Measurements from ENCODE around the gene VKORC1. TPM values are rescaled to one million over a fixed set of nuclear protein-coding genes. Genes with fewer than 3 reads are reported as not detected.

VKORC1 gene
- total RNA-seq, 1 donor from 2014 or later = 53.0 TPM

GRCh38 chr16:31080756-31081419 is 13.7 kb downstream of the VKORC1 start:
- no peaks in the 10 kb centered on the region for H3K27me3 Mint-ChIP-seq (ENCODE audit: insufficient read depth)
- DNase-seq (ENCODE audit: low spot score) = no peak
- intact Hi-C loops (cut with micrococcal nuclease) = no loop called here
- H3K4me3 Mint-ChIP-seq = no peak overlapping the region
- peaks cover 32% of the 10 kb centered on the region for H3K36me3 Mint-ChIP-seq (ENCODE audit: low read depth)
- H3K4me1 Mint-ChIP-seq (ENCODE audit: low read depth) = peaks cover 4% of the 10 kb centered on the region
- no peaks in the 10 kb centered on the region for H3K9me3 Mint-ChIP-seq
- no peak overlapping the region for H3K27ac Mint-ChIP-seq

- intact Hi-C loops (cut with micrococcal nuclease) = no loop called here
- H3K27ac Mint-ChIP-seq = no peak overlapping the region
- DNase-seq (ENCODE audit: low spot score) = no peak
- H3K36me3 Mint-ChIP-seq (ENCODE audit: low read depth) = peaks cover 34% of the 10 kb centered on the region
- H3K4me3 Mint-ChIP-seq = no peak overlapping the region
- no peaks in the 10 kb centered on the region for H3K9me3 Mint-ChIP-seq
- H3K4me1 Mint-ChIP-seq (ENCODE audit: low read depth) = peaks cover 12% of the 10 kb centered on the region
- no peaks in the 10 kb centered on the region for H3K27me3 Mint-ChIP-seq (ENCODE audit: insufficient read depth)
These were observed 14.5 kb downstream of the VKORC1 start for GRCh38 chr16:31080035-31080629.

- no peak for DNase-seq (ENCODE audit: low spot score)
These were observed 15.2 kb downstream of the VKORC1 start for GRCh38 chr16:31079342-31079944.

GRCh38 chr16:31078597-31079341 is 15.8 kb downstream of the VKORC1 start:
- H3K4me1 Mint-ChIP-seq (ENCODE audit: low read depth) = peaks cover 19% of the 10 kb centered on the region
- no peak overlapping the region for H3K27ac Mint-ChIP-seq
- no peaks in the 10 kb centered on the region for H3K9me3 Mint-ChIP-seq
- peaks cover 39% of the 10 kb centered on the region for H3K36me3 Mint-ChIP-seq (ENCODE audit: low read depth)
- no peaks in the 10 kb centered on the region for H3K27me3 Mint-ChIP-seq (ENCODE audit: insufficient read depth)
- H3K4me3 Mint-ChIP-seq = no peak overlapping the region
- intact Hi-C loops (cut with micrococcal nuclease) = loop anchor here (10.0 kb wide), 1 partner anchor 276 kb away; the partner anchor contains the start of gene ITGAX
- DNase-seq (ENCODE audit: low spot score) = no peak

More at GRCh38 chr16:31079342-31079944, 15.2 kb downstream of the VKORC1 start:
- no peak overlapping the region for H3K27ac Mint-ChIP-seq
- H3K27me3 Mint-ChIP-seq (ENCODE audit: insufficient read depth) = no peaks in the 10 kb centered on the region
- intact Hi-C loops (cut with micrococcal nuclease) = loop anchor here (10.0 kb wide), 1 partner anchor 275 kb away; the partner anchor contains the start of gene ITGAX
- H3K4me1 Mint-ChIP-seq (ENCODE audit: low read depth) = peaks cover 19% of the 10 kb centered on the region
- H3K36me3 Mint-ChIP-seq (ENCODE audit: low read depth) = peaks cover 39% of the 10 kb centered on the region
- H3K4me3 Mint-ChIP-seq = no peak overlapping the region
- no peaks in the 10 kb centered on the region for H3K9me3 Mint-ChIP-seq

GRCh38 chr16:31077592-31078396 is 16.8 kb downstream of the VKORC1 start:
- peaks cover 19% of the 10 kb centered on the region for H3K4me1 Mint-ChIP-seq (ENCODE audit: low read depth)
- DNase-seq (ENCODE audit: low spot score) = no peak
- H3K27me3 Mint-ChIP-seq (ENCODE audit: insufficient read depth) = no peaks in the 10 kb centered on the region
- no peak overlapping the region for H3K4me3 Mint-ChIP-seq
- no peaks in the 10 kb centered on the region for H3K9me3 Mint-ChIP-seq
- H3K36me3 Mint-ChIP-seq (ENCODE audit: low read depth) = peaks cover 39% of the 10 kb centered on the region
- no peak overlapping the region for H3K27ac Mint-ChIP-seq
- intact Hi-C loops (cut with micrococcal nuclease) = loop anchor here (10.0 kb wide), 1 partner anchor 277 kb away; the partner anchor contains the start of gene ITGAX

- Mint-ChIP-seq H3K9me3 (no peaks in the 10 kb centered on the region), H3K27ac (no peak overlapping the region), H3K27me3 (ENCODE audit: insufficient read depth) (no peaks in the 10 kb centered on the region), H3K4me1 (ENCODE audit: low read depth) (peaks cover 25% of the 10 kb centered on the region), H3K36me3 (ENCODE audit: low read depth) (peaks cover 36% of the 10 kb centered on the region), H3K4me3 (no peak overlapping the region)
- intact Hi-C loops (cut with micrococcal nuclease) = loop anchor here (10.0 kb wide), 1 partner anchor 278 kb away; the partner anchor contains the start of gene ITGAX
- DNase-seq (ENCODE audit: low spot score) = no peak
These were observed 17.6 kb downstream of the VKORC1 start for GRCh38 chr16:31077024-31077423.

GRCh38 chr16:31076319-31076718 is 18.3 kb downstream of the VKORC1 start:
- Mint-ChIP-seq H3K4me3 (peak overlapping the region; percentile 97), H3K36me3 (ENCODE audit: low read depth) (peaks cover 36% of the 10 kb centered on the region), H3K9me3 (no peaks in the 10 kb centered on the region), H3K27ac (peak overlapping the region; percentile 52), H3K4me1 (ENCODE audit: low read depth) (peaks cover 32% of the 10 kb centered on the region), H3K27me3 (ENCODE audit: insufficient read depth) (no peaks in the 10 kb centered on the region)
- intact Hi-C loops (cut with micrococcal nuclease) = loop anchor here (10.0 kb wide), 1 partner anchor 278 kb away; the partner anchor contains the start of gene ITGAX
- DNase-seq (ENCODE audit: low spot score) = no peak

GRCh38 chr16:31074814-31075183 is 19.8 kb downstream of the VKORC1 start:
- H3K27ac Mint-ChIP-seq = peak overlapping the region; percentile 96
- H3K4me1 Mint-ChIP-seq (ENCODE audit: low read depth) = peaks cover 32% of the 10 kb centered on the region
- no peaks in the 10 kb centered on the region for H3K9me3 Mint-ChIP-seq
- no peak for DNase-seq (ENCODE audit: low spot score)
- intact Hi-C loops (cut with micrococcal nuclease) = loop anchor here (1.0 to 10.0 kb wide), 16 partner anchors 20 to 1212 kb away; partner anchors contain the start of genes ARMC5, CDIPT, CFAP119 and FBRS
- peak overlapping the region; percentile 97 for H3K4me3 Mint-ChIP-seq
- peaks cover 32% of the 10 kb centered on the region for H3K36me3 Mint-ChIP-seq (ENCODE audit: low read depth)
- H3K27me3 Mint-ChIP-seq (ENCODE audit: insufficient read depth) = no peaks in the 10 kb centered on the region

GRCh38 chr16:31073970-31074813 is 20.4 kb downstream of the VKORC1 start, which contains the start of the genes ZNF646 and ZNF668:
Gene ZNF646 (plus strand): TSS chr16:31074422. CDS start chr16:31076325, 1,903 bp downstream.
Gene ZNF668 (minus strand): TSS chr16:31074240. CDS start chr16:31064459, 9,781 bp downstream.
- H3K27ac Mint-ChIP-seq = peak within 1 kb of the TSS; percentile 96
- H3K9me3 Mint-ChIP-seq = no peaks in the 10 kb centered on the region
- peaks cover 31% of the 10 kb centered on the region for H3K36me3 Mint-ChIP-seq (ENCODE audit: low read depth)
- no peaks in the 10 kb centered on the region for H3K27me3 Mint-ChIP-seq (ENCODE audit: insufficient read depth)
- DNase-seq (ENCODE audit: low spot score) = peak; percentile 98
- H3K4me1 Mint-ChIP-seq (ENCODE audit: low read depth) = peaks cover 35% of the 10 kb centered on the region
- intact Hi-C loops (cut with micrococcal nuclease) = loop anchor here (1.0 to 10.0 kb wide), 17 partner anchors 20 to 1212 kb away; partner anchors contain the start of genes ARMC5, CDIPT, CFAP119 and FBRS
- peak within 1 kb of the TSS; percentile 99 for H3K4me3 Mint-ChIP-seq

- peak overlapping the region; percentile 96 for H3K27ac Mint-ChIP-seq
- intact Hi-C loops (cut with micrococcal nuclease) = loop anchor here (2.0 to 10.0 kb wide), 4 partner anchors 281 to 1211 kb away; partner anchors contain the start of genes CDIPT, CFAP119, ITGAX and RNF40
- peaks cover 26% of the 10 kb centered on the region for H3K36me3 Mint-ChIP-seq (ENCODE audit: low read depth)
- no peaks in the 10 kb centered on the region for H3K27me3 Mint-ChIP-seq (ENCODE audit: insufficient read depth)
- H3K4me3 Mint-ChIP-seq = peak overlapping the region; percentile 99
- H3K4me1 Mint-ChIP-seq (ENCODE audit: low read depth) = peaks cover 40% of the 10 kb centered on the region
- H3K9me3 Mint-ChIP-seq = no peaks in the 10 kb centered on the region
- peak; percentile 87 for DNase-seq (ENCODE audit: low spot score)
These were observed 21.2 kb downstream of the VKORC1 start for GRCh38 chr16:31073142-31073969.

Measured in activated T-helper 1 cell treated with anti-CD3 and anti-CD28 coated beads, Interleukin-12 subunit alpha, Interleukin-12 subunit beta, Interleukin-2, Interleukin-4 antibody, amounts not matched to agents 30 ng/mL and 10 ng/mL and 1 ng/mL, durations not matched to agents 14 hours and 24 hours and 36 hours (primary cell).